ENCODE measurements around the gene KY.

- no peak for TF ChIP-seq CTCF (IDR thresholded peaks at IDR 0.05)
- TF ChIP-seq EZH2 (IDR thresholded peaks at IDR 0.05; ENCODE audit: borderline replicate concordance, insufficient read depth, low read depth, low read length, poor library complexity, severe bottlenecking), result no peak
Observed at GRCh38 chr3:134608771-134609435, 41.9 kb downstream of the KY start.

Data from B cell (primary cell).